Measurements from ENCODE around the gene TGFB2.

Gene TGFB2

GRCh38 chr1:218362418-218363076 is 17.4 kb downstream of the TGFB2 start:
- DNase-seq (ENCODE audit: low spot score): no peak

- DNase-seq (ENCODE audit: low spot score): no peak
Measured at GRCh38 chr1:218363141-218363540, 18.0 kb downstream of the TGFB2 start.

DNA sequence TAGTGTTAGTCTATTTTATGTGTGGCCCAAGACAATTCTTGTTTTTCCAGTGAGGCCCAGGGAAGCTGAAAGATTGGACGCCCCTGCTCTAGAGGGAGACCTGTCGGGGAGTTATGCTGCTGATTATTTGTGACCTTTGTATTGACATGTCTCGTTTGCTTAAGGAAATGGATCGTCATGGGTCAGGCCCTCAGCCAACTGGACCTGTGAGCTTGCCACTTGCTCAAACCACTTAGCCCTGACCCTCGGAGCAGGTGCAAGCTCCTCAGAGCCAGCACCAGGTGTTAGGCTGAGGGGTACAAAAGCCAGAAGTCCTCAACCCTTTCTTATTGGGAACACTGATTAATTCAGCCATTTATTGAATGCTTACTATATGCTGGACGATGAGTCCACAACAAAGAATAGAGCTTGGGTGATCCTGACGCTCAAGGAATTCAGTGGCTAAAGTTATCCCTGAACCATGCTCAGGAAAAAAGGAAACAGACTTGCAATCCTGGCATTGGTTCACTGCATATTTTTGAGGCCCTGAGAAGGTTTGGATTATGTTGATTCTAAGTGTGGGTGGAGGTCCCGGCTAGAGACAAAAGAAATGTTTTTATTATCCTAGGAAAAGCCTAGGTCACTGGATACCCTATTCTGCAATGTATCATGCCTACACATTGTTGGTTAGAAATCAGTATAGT is 19.0 kb downstream of the TGFB2 start:
- DNase-seq (ENCODE audit: low spot score): no peak

DNA sequence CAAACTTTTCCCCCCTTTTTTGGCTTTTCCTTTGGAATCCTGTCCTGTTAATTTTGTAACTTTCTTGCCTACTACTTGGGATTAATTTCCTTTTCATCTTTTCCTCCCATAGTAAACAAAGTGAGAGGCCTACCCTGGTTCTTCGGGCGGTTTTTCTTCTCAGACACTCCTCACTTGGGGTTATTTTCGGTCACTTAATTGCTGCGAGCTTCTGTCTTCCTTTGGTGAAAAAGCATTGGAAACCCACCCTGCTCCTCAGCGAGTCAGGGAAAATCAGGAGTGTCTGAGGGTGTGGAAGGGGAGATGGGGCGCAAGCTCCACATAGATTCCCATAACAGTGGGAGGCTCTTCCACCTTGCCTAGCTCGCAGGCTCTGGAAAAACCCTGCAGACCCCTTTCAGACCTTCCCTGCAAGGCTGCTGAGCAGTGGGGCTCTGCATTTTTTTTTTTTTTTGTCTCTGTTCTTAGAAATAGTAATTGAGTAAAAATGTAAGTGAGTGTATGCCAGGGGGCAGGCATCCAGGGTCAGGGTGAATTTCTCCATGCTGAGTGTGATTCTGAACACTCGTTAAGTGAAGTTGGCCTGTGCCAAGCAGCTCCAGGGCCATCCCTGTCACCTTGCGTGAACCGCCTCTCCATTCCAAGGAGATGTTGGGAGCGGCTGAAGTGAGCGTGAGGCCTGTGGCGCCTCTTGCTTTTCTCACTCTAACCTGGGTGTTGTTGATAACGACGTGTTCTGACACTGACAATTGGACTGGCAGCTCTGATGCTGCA is 20.3 kb downstream of the TGFB2 start:
- DNase-seq (ENCODE audit: low spot score): no peak

DNA sequence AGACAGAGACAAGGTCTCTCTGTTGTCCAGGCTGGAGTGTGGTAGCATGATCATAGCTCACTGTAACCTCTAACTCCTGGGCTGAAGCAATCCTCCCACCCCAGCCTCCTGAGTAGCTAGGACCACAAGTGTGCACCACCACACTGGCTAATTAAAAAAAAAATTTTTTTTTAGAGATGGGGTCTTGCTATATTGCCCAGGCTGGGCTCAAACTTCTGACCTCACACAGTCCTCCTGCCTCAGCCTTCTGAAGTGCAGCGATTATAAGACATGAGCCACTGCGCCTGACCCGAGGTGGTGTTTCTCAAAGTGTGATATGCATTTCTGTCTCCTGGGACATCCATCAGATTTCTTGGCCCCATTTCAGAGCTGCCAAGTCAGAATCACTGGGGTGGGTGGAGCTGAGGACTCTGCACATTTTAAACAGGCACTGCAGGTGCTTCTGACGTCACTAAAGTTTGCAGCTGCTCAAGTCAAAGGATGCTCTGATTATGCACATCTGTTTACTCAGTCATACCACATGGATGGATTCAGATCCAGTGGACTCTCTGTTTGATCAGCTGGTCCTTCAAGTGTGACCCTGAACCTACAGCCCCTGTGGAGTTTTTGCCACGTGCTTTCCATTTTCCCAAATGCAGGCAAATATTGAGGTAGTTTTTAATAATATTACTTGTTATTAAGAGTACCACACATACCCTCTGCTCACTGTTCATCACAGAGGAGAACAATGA is 21.4 kb downstream of the TGFB2 start:
- no peak for DNase-seq (ENCODE audit: low spot score)

DNA sequence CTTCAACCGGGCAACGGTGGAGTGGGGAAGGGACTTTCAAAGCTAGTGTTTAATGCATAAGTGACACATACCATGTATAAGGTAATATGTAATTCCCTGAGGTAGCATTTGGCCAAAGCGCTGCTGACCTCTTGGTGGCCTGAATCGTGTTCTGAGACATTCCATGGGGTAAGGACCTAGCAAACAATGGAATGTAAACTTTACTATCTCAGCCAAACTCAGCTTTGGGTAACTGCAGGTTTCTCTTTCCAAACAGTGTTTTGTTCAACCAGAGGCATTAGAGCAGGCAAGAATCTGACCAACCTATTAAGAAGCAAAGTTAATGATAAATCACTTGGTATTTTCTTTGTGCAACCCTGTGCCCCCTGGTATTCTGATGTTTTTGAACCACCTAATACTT is 22.0 kb downstream of the TGFB2 start:
- no peak for DNase-seq (ENCODE audit: low spot score)

DNA sequence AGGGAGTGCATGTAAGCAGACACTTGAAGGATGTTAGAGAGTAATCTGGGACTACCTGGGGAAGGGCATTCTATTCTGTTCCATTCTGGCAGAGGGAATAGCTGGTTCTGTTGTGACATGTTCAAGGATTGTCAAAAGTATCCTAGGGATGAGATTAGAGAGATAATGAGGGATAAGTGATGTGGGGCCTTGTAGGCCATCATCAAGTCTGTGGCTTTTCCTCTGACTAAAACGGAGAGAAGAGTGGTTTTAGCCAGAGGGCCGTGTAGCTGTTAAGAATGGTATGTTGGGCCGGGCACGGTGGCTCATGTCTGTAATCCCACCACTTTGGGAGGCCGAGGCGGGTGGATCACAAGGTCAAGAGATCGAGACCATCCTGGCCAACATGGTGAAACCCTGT is 23.6 kb downstream of the TGFB2 start:
- no peak for DNase-seq (ENCODE audit: low spot score)

DNA sequence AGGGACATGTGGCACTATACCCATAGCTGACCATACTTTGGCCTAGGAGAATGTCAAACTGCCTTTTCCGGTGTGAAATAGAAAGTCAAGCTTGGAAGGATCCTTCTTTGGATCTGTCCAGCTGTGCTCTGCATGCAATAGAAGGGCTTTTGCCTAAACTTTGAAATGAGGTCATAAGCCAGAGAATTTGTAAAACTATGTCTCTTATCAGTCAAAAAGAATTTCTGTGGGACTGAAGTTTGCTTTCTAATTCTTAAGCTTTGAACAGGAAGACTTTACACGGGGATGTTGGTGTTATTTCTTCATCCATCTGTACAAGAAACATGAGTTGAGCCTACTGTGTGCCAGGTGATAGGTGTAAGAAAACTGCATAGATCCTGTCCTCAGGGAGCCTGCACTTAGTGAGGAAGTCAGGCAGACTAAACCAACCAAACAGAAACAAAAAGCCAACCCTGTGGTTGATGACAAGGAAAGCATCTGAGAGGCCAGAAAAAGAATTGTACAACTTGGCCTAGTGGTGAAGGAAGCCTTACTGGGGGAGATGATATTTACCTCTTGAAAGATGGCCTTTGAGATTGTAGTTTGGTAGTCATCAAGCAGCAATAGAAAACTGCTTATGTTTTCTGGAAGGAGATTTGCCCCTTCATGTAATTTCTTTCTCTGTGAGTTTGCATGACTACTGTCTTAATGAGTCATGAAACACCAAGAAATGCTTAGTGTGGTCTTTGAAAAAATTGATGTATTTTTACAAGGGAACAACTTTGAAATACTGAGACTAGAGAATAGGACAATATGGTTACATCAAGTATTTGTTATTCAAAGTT is 24.8 kb downstream of the TGFB2 start:
- no peak for DNase-seq (ENCODE audit: low spot score)

DNA sequence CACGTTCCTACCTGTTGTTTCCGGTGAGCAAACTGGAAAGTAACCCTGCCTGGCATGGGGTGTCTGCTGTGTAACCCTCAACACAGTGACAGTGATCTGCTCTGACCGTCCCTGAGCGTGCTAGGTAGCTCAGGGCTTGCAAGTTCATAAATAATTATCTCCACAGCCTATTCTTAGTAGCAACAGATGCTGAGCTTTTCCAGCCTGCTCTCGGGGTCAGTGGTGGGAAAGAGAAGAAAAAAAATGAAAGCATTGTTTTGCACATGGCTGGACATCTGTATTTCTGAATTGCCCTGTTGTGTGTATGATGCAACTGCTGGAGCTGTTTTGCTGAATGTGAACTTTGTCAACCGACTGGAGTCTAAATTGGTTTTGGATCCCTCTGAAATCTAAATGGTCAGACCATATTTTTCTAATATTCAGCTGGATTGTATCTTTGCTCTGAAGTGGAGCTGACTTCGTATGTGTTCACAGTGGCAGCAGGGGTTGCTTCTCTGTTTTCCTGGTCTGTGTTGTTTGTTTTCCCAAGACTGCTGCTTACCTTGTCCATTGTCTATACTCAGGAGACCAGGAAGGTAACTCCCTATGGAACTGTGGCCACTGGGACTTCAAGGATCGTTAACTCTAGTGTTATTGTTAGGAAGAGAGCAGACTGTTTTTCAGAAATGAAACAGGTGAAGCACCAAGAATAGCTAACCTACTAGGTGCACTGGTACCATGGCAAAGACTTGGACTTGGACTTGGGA is 27.0 kb downstream of the TGFB2 start:
- DNase-seq (ENCODE audit: low spot score): no peak

GRCh38 chr1:218374401-218375353 is 29.5 kb downstream of the TGFB2 start:
- no peak for DNase-seq (ENCODE audit: low spot score)

GRCh38 chr1:218376722-218377121 is 31.6 kb downstream of the TGFB2 start:
- no peak for DNase-seq (ENCODE audit: low spot score)

GRCh38 chr1:218377143-218377660 is 32.1 kb downstream of the TGFB2 start:
- DNase-seq (ENCODE audit: low spot score): peak; percentile 97

GRCh38 chr1:218380125-218380977 is 35.2 kb downstream of the TGFB2 start:
- DNase-seq (ENCODE audit: low spot score): peak; percentile 16

DNA sequence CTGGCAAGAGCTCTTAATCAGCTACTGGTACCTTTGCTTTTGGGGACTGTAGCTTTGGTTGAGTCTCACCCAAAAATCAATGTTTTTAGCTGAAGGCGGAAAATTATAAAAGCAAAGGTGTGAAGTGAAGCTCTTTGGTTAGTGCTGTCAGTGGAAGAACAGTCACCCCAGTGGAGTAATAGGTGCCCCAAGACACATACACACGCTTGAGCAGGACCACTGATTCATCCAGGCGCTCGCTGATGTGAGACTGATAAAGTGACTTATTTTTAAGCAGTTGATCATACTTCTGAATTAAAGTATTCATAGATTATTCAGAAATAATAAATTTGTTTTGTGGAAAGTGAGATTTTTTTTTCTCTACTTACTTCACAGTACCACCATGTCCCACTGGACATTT is 37.1 kb downstream of the TGFB2 start:
- DNase-seq (ENCODE audit: low spot score): no peak

DNA sequence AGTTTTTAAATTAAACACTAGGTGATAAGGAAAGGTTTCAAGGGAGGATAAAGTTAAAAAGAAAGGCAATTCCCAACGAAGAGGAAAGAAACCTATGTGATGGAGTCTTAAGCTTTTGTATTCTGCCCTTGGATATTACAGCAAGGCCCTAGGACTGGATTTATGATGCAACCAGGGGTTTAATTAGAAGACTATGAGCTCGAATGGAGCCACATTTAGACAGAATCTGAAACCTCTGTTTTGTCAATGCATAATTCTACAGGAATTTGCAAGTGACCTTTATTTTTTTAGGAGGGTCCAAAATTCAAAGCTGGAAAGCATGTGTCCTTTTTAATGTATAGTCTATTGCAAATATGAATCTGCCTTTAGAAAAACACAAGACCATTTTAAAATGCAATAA is 37.9 kb downstream of the TGFB2 start:
- no peak for DNase-seq (ENCODE audit: low spot score)

DNA sequence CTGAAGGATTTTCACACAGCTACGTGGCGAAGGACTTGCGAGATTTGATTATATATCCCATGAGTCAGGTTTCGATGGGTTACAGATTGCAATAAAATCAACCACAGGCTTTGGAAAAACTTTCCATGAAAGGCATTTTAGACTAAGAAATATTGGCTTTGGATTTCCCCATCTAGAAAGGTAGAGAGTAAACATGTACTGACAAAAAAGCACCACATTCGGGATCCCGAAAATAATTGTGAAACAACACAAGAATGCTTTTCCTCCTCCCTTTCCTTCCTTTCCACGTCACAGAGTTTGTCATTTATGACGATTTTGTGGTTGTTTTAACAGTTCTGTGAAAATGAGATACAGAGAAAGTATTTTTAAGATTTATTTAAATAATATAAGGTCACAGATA is 38.5 kb downstream of the TGFB2 start:
- DNase-seq (ENCODE audit: low spot score): no peak

GRCh38 chr1:218384581-218384993 is 39.5 kb downstream of the TGFB2 start:
- peak; percentile 80 for DNase-seq (ENCODE audit: low spot score)

- DNase-seq (ENCODE audit: low spot score): no peak
Measured at GRCh38 chr1:218388591-218388990, 43.5 kb downstream of the TGFB2 start.
